Keratinocyte (primary cell): Measurements from ENCODE around the gene STX19.

ENCODE experiments used
- CTCF ChIP-seq, 3 experiments: IDR thresholded peaks in 1 of 3; conservative IDR thresholded peaks in 1 of 3; optimal IDR thresholded peaks in 1 of 3; 2 replicates in 2 of 3; 3 replicates in 1 of 3; pipeline versions ENCODE3 to v1.5.1; 2011; ENCODE audit warnings: low read length in 3 of 3, mild to moderate bottlenecking in 3 of 3, moderate library complexity in 2 of 3, control low read depth in 1 of 3, inconsistent platforms in 1 of 3; ENCODE audit not compliant: insufficient read depth in 2 of 3; ENCODE audit errors: extremely low read depth in 1 of 3
- EZH2 ChIP-seq: IDR thresholded peaks from one replicate; pipeline ENCODE4 v1.6.1; 2012; ENCODE audit warnings: inconsistent platforms, mild to moderate bottlenecking, low read length, moderate library complexity

GRCh38 chr3:93973131-93974126, 55.0 kb downstream of the STX19 start, which contains the start of gene PROS1:
- TF ChIP-seq CTCF (optimal IDR thresholded peaks at IDR 0.05 in 1 of 3, IDR thresholded peaks at IDR 0.05 in 1 of 3, conservative IDR thresholded peaks at IDR 0.05 in 1 of 3; ENCODE audit: extremely low read depth in 1 of 3, insufficient read depth in 2 of 3, low read length in 3 of 3) (peak in 1 of 3 experiments; percentile 21), EZH2 (no peak)
